Neutrophil (primary cell): Measurements from ENCODE around the gene TIAM1.
"Not testable (repeated sequence)": the region's sequence is repeated elsewhere in the genome, so short reads cannot be mapped to it uniquely, and the experiment has no call there.

ENCODE experiments used
- H3K27ac ChIP-seq: fragments of 200-600 bp; sonication (generic); 2 replicates; pipeline ENCODE4 v1.5.1; 2016; ENCODE audit warnings: mild to moderate bottlenecking, moderate library complexity
- H3K27me3 ChIP-seq: fragments of 200-600 bp; sonication (generic); 2 replicates; pipeline ENCODE4 v1.6.0; 2016; ENCODE audit warnings: mild to moderate bottlenecking
- H3K36me3 ChIP-seq: fragments of 200-600 bp; sonication (generic); 2 replicates; pipeline ENCODE4 v1.5.1; 2017
- H3K4me1 ChIP-seq, 2 experiments: fragments of 200-600 bp in 1 of 2; sonication (generic) in 1 of 2; 1 replicate in 1 of 2; 2 replicates in 1 of 2; pipeline versions ENCODE4 v1.5.1 to v1.6.1; 2013 to 2016; ENCODE audit warnings: low read depth in 1 of 2, low read length in 1 of 2, mild to moderate bottlenecking in 1 of 2, moderate library complexity in 1 of 2; ENCODE audit not compliant: control insufficient read depth in 1 of 2, insufficient read depth in 1 of 2
- H3K4me3 ChIP-seq, 2 experiments: fragments of 200-600 bp in 1 of 2; sonication (generic) in 1 of 2; 1 replicate in 1 of 2; 2 replicates in 1 of 2; pipeline ENCODE4 v1.5.1; 2013 to 2016; ENCODE audit warnings: low read depth in 1 of 2, low read length in 1 of 2, mild to moderate bottlenecking in 1 of 2, moderate library complexity in 1 of 2
- H3K9me3 ChIP-seq: fragments of 200-600 bp; sonication (generic); 2 replicates; pipeline ENCODE4 v1.5.1; 2016
- TF ChIP-seq, protein P1 (sequence below): fragments of 200-600 bp; sonication (generic); IDR thresholded peaks from 2 replicates; pipeline ENCODE4 v1.5.1; 2016; ENCODE audit warnings: antibody characterized with exemption

Gene TIAM1

DNA sequence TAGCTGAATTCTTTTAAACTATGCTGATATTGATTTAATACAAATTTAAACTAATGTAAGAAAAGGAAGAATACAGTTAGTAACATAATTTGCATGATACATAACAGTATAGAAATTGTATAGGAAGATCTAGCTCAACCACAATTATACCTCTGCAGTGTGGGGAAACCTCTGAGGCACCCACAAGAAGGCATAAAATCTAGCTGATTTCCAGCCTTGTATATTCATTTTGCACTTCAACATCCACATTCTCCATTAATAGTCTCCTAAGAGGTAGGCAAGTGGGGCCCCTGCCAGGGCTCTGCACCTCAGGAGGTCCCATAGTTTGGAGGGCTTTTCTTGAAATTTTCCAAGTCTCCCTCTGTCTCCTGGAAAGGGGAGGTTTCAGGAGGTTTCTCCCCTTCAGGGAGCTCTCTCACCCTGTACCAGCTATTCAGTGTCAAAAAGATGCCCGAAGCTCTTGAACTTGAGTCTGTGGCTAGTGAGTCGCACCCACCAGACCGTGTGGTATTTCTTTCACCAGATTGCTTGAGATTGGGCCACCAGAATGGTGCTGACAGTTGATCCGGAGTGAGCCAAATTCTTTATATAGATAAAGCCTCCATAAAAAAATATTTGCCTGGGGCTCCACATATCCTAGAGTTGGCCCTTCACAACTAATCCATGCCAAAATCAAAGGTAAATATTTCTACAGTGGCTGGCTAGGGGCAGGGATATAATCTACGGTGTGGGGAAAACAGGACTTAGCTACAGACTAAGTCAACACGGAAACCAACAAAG is 108.2 kb downstream of the TIAM1 start:
- H3K4me3 ChIP-seq, result no peak overlapping the region
- no peaks in the 10 kb centered on the region for H3K9me3 ChIP-seq
- H3K36me3 ChIP-seq, result no peaks in the 10 kb centered on the region
- TF ChIP-seq, protein P1, sequence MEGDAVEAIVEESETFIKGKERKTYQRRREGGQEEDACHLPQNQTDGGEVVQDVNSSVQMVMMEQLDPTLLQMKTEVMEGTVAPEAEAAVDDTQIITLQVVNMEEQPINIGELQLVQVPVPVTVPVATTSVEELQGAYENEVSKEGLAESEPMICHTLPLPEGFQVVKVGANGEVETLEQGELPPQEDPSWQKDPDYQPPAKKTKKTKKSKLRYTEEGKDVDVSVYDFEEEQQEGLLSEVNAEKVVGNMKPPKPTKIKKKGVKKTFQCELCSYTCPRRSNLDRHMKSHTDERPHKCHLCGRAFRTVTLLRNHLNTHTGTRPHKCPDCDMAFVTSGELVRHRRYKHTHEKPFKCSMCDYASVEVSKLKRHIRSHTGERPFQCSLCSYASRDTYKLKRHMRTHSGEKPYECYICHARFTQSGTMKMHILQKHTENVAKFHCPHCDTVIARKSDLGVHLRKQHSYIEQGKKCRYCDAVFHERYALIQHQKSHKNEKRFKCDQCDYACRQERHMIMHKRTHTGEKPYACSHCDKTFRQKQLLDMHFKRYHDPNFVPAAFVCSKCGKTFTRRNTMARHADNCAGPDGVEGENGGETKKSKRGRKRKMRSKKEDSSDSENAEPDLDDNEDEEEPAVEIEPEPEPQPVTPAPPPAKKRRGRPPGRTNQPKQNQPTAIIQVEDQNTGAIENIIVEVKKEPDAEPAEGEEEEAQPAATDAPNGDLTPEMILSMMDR, result no peak
- H3K27ac ChIP-seq, result no peak overlapping the region
- no peaks in the 10 kb centered on the region for H3K27me3 ChIP-seq
- H3K4me1 ChIP-seq, result no peaks in the 10 kb centered on the region

DNA sequence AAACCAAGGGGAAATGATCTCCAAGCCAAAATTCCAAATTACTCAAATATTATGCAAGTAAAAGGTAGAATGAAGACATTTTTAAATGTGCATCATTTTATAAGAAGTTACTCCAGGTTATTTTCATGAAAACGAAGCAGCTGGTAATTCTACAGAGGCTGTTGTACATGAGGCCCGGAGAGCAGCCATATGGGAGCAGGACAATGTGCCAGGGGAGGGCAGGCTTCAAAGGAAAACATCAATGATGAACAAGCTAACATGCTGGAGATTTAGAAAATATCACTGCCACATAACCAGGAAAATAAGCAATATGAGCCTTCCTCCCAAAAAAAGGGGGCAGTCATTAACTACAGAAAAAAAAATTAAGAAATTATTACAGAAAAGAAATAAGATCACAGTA is 109.1 kb downstream of the TIAM1 start:
- Histone ChIP-seq H3K27ac (no peak overlapping the region), H3K4me3 (no peak overlapping the region), H3K4me1 (no peaks in the 10 kb centered on the region), H3K9me3 (no peaks in the 10 kb centered on the region), H3K27me3 (no peaks in the 10 kb centered on the region), H3K36me3 (no peaks in the 10 kb centered on the region)
- TF ChIP-seq, protein P1, result no peak

DNA sequence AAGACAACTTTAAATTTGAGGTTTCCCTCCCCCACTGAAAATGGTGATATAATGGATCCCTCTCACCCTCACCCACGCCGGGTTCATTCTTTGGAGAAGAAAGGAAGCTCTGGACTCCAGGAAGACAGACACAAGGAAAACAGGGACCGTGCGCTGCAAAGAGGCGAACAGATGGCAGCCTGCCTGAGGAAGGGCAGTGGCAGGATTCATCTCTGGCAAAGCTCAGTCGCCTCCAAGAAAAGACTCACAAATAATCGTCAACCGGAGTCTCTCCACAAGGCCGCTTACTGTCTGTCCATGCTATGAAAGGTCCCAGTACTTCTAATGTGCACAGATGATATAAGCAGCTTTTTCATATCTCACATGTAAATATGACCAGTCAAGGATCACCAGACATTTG is 110.3 kb downstream of the TIAM1 start:
- H3K36me3 ChIP-seq, result no peaks in the 10 kb centered on the region
- H3K27ac ChIP-seq, result no peak overlapping the region
- TF ChIP-seq, protein P1, result no peak
- H3K27me3 ChIP-seq, result no peaks in the 10 kb centered on the region
- no peaks in the 10 kb centered on the region for H3K9me3 ChIP-seq
- H3K4me3 ChIP-seq, result no peak overlapping the region
- H3K4me1 ChIP-seq, result no peaks in the 10 kb centered on the region

DNA sequence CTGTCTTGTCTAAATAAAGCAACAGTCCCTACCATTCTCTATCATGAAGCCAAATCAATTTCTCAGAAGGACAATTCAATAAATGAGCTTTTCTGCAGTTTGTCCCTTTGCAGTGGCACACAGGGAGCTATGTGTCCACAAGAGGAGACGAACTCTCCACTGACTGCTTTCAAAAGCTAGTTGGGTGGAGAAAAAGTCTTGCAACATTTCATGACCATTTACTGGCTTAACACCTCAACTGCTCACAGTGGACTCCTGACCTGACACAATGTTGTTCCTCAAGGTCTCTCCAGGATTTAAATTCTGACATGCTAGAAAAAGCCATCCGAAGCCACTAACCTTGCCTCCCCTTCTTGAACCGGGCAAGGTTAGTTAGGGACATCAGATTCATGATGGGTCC is 111.7 kb downstream of the TIAM1 start:
- TF ChIP-seq, protein P1, result no peak
- Histone ChIP-seq H3K4me1 (no peaks in the 10 kb centered on the region), H3K9me3 (no peaks in the 10 kb centered on the region), H3K27ac (no peak overlapping the region), H3K4me3 (no peak overlapping the region), H3K27me3 (no peaks in the 10 kb centered on the region), H3K36me3 (no peaks in the 10 kb centered on the region)

DNA sequence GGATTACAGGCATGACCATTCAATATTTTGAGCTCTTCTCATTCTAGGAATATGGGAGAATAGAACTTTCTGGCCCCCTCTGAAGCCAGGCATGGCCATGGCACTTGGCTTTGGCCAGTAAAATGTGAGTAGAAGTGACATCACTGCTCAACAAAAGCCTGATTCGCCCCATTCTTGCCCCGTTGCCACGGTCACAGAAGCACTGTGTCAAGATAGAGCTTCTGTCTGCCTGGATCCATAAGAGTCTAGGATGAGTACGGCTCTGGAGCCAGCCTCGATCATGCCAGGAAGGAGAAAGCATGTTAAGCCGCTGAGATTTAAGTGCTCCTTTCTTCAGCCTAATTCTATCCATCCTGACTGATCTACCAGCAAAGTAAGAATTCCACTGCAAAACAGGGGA is 113.1 kb downstream of the TIAM1 start:
- Histone ChIP-seq H3K27me3 (no peaks in the 10 kb centered on the region), H3K9me3 (no peaks in the 10 kb centered on the region), H3K27ac (no peak overlapping the region), H3K4me3 (no peak overlapping the region), H3K4me1 (no peaks in the 10 kb centered on the region), H3K36me3 (no peaks in the 10 kb centered on the region)
- TF ChIP-seq, protein P1, result no peak

DNA sequence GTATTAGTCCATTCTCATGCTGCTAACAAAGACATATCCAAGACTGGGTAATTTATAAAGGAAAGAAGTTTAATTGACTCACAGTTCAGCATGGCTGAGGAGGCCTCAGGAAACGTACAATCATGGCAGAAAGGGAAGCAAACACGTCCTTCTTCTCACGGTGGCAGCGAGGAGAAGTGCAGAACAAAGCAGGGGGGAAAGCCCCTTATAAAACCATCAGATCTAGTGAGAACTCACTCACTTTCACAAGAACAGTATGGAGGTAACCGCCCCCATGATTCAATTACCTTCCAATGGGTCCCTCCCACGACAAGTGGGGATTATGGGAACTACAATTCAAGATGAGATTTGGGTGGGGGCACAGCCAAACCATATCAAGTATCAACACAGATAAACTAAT is 115.3 kb downstream of the TIAM1 start:
- not testable (repeated sequence) for H3K4me3 ChIP-seq, H3K27me3 ChIP-seq, H3K36me3 ChIP-seq, H3K4me1 ChIP-seq, H3K9me3 ChIP-seq, H3K27ac ChIP-seq
